Tibial nerve (tissue), 4 donors: ENCODE measurements around the gene WDR1. TPM values are rescaled to one million over a fixed set of nuclear protein-coding genes. Genes with fewer than 3 reads are reported as not detected.

Source experiments
- DNase-seq, 2 donors: peaks; one replicate each; pipeline ENCODE4 v3.0.0-alpha.2; 2019; ENCODE audit warnings: low spot score in 2 of 2
- H3K27ac ChIP-seq, 4 donors: fragments of 200-600 bp; sonication (generic) in 3 of 4; one replicate each; pipeline ENCODE4 v1.5.1; 2017 to 2019; ENCODE audit warnings: mild to moderate bottlenecking in 1 of 4
- H3K27me3 ChIP-seq, 2 donors: fragments of 200-600 bp; sonication (generic) in 1 of 2; one replicate each; pipeline versions ENCODE4 v1.5.1 to v1.6.0; 2017 to 2019
- H3K36me3 ChIP-seq, 3 donors: fragments of 200-600 bp; sonication (generic); one replicate each; pipeline ENCODE4 v1.5.1; 2018 to 2019
- H3K4me1 ChIP-seq, 4 donors: fragments of 200-600 bp; sonication (generic) in 3 of 4; one replicate each; pipeline ENCODE4 v1.5.1; 2017 to 2019
- H3K4me3 ChIP-seq, 4 donors: fragments of 200-600 bp; sonication (generic) in 3 of 4; one replicate each; pipeline ENCODE4 v1.5.1; 2017 to 2019; ENCODE audit warnings: mild to moderate bottlenecking in 1 of 4, moderate library complexity in 1 of 4
- H3K9me3 ChIP-seq, 4 donors: fragments of 200-600 bp; sonication (generic) in 3 of 4; one replicate each; pipeline ENCODE4 v1.5.1; 2017 to 2019
- CTCF ChIP-seq, 5 experiments: fragments of 200-600 bp in 3 of 5; fragments of 450-650 bp in 2 of 5; sonication (generic) in 3 of 5; IDR thresholded peaks; one replicate each; pipeline ENCODE4 v1.5.1; 2016 to 2019; ENCODE audit warnings: antibody characterized with exemption in 5 of 5, mild to moderate bottlenecking in 3 of 5, moderate library complexity in 2 of 5
- EP300 ChIP-seq, 2 donors: sonication (generic); formaldehyde crosslinking; IDR thresholded peaks; one replicate each; pipeline ENCODE4 v1.6.1; 2017; ENCODE audit warnings: antibody characterized with exemption in 2 of 2, mild to moderate bottlenecking in 1 of 2
- POLR2A ChIP-seq, 2 donors: fragments of 450-650 bp; IDR thresholded peaks; one replicate each; pipeline ENCODE4 v1.6.1; 2017; ENCODE audit warnings: antibody characterized with exemption in 2 of 2, mild to moderate bottlenecking in 2 of 2, moderate library complexity in 2 of 2
- WGBS, 2 donors: methylation state at CpG; one replicate each; pipeline ENCODE4 v1.1.5; 2018; 5-methylcytosine and 5-hydroxymethylcytosine counted together
- total RNA-seq, 4 donors: library from RNA; depleted of rRNA; stranded (reverse); fragments of >200 nt; gene quantifications; one replicate each; pipeline ENCODE4 v1.1.0, GENCODE V29; 2016

The WDR1 gene
- total RNA-seq, 4 donors from 2014 or later = 142 to 204 (median 148) TPM

- DNase-seq = no peak
Measured at GRCh38 chr4:10086506-10087120, 30.0 kb downstream of the WDR1 start.

GRCh38 chr4:10085828-10086505 lies 30.6 kb downstream of the WDR1 start:
- H3K9me3 ChIP-seq = no peaks in the 10 kb centered on the region
- DNase-seq = no peak
- peaks cover 16 to 100% (median 64%) of the 10 kb centered on the region in 3 donors for H3K36me3 ChIP-seq
- H3K4me3 ChIP-seq = no peak overlapping the region
- H3K4me1 ChIP-seq = peaks cover 0 to 6% (median 1%) of the 10 kb centered on the region in 4 donors
- WGBS, 2 donors = 81 to 84% methylated on average over 21 to 23 of the region's 23 CpGs
- H3K27ac ChIP-seq = no peak overlapping the region
- H3K27me3 ChIP-seq = no peaks in the 10 kb centered on the region
- TF ChIP-seq EP300 (IDR thresholded peaks at IDR 0.05) (no peak), POLR2A (IDR thresholded peaks at IDR 0.05) (no peak), CTCF (IDR thresholded peaks at IDR 0.05) (no peak)

More at GRCh38 chr4:10086506-10087120, 30.0 kb downstream of the WDR1 start:
- Histone ChIP-seq H3K27me3 (no peaks in the 10 kb centered on the region), H3K36me3 (peaks cover 19 to 100% (median 68%) of the 10 kb centered on the region in 3 donors), H3K4me3 (no peak overlapping the region), H3K4me1 (peaks cover 0 to 6% (median 2%) of the 10 kb centered on the region in 4 donors), H3K9me3 (no peaks in the 10 kb centered on the region), H3K27ac (no peak overlapping the region)
- 83 to 84% methylated on average over 8 to 13 of the region's 13 CpGs for WGBS, 2 donors
- TF ChIP-seq CTCF (IDR thresholded peaks at IDR 0.05) (no peak), POLR2A (IDR thresholded peaks at IDR 0.05) (no peak), EP300 (IDR thresholded peaks at IDR 0.05) (no peak)

GRCh38 chr4:10085386-10085785 lies 31.2 kb downstream of the WDR1 start:
- TF ChIP-seq POLR2A (IDR thresholded peaks at IDR 0.05) = no peak
- TF ChIP-seq CTCF (IDR thresholded peaks at IDR 0.05) = no peak
- no peak for TF ChIP-seq EP300 (IDR thresholded peaks at IDR 0.05)
- WGBS, 2 donors = 85 to 91% methylated on average over 10 to 11 of the region's 11 CpGs
- Histone ChIP-seq H3K4me3 (no peak overlapping the region), H3K27me3 (no peaks in the 10 kb centered on the region), H3K4me1 (peaks cover 0 to 9% (median 3%) of the 10 kb centered on the region in 4 donors), H3K27ac (no peak overlapping the region), H3K36me3 (peaks cover 15 to 100% (median 69%) of the 10 kb centered on the region in 3 donors), H3K9me3 (no peaks in the 10 kb centered on the region)
- no peak for DNase-seq

GRCh38 chr4:10084651-10085358 lies 31.8 kb downstream of the WDR1 start:
- WGBS, 2 donors = 88 to 90% methylated on average over 20 to 21 of the region's 21 CpGs
- Histone ChIP-seq H3K27me3 (no peaks in the 10 kb centered on the region), H3K27ac (no peak overlapping the region), H3K4me3 (no peak overlapping the region), H3K36me3 (peaks cover 15 to 100% (median 72%) of the 10 kb centered on the region in 3 donors), H3K9me3 (no peaks in the 10 kb centered on the region), H3K4me1 (peaks cover 0 to 12% (median under 1%) of the 10 kb centered on the region in 4 donors)
- TF ChIP-seq POLR2A (IDR thresholded peaks at IDR 0.05) = no peak
- TF ChIP-seq CTCF (IDR thresholded peaks at IDR 0.05) = no peak
- no peak for TF ChIP-seq EP300 (IDR thresholded peaks at IDR 0.05)
- no peak for DNase-seq
